ENCODE data around the gene TANGO6.

The TANGO6 gene

GRCh38 chr16:68907781-68908181 is 64.5 kb downstream of the TANGO6 start:
- Mint-ChIP-seq H3K4me1 (ENCODE audit: low read depth) (no peaks in the 10 kb centered on the region), H3K9me3 (no peaks in the 10 kb centered on the region), H3K4me3 (no peak overlapping the region), H3K27me3 (no peaks in the 10 kb centered on the region), H3K36me3 (ENCODE audit: low read depth) (peaks cover 64% of the 10 kb centered on the region), H3K27ac (no peak overlapping the region)
- intact Hi-C loops (cut with micrococcal nuclease) = no loop called here

- Mint-ChIP-seq H3K27me3 (no peaks in the 10 kb centered on the region), H3K27ac (no peak overlapping the region), H3K36me3 (ENCODE audit: low read depth) (peaks cover 59% of the 10 kb centered on the region), H3K9me3 (no peaks in the 10 kb centered on the region), H3K4me3 (no peak overlapping the region), H3K4me1 (ENCODE audit: low read depth) (no peaks in the 10 kb centered on the region)
- intact Hi-C loops (cut with micrococcal nuclease) = no loop called here
Observed at GRCh38 chr16:68909099-68909733, 65.9 kb downstream of the TANGO6 start.

DNA sequence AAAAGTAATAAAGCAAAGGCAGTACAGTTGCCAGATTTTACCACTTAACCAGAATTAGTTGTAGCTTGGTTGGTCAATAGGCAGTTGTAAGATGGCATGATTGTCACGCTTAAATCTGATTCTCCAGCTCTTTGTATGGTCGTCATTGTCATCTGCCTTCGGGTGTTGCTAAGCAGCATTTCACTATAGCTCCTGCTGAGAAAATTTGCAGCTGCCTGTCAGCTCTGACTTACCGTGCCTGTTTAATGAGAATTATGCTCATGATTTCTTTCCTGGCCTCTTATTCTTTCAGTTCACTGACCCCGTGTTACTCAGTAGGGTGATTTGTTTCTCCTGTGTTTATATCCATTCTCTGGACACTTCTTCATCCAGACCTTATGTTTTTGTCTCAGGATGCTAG is 66.7 kb downstream of the TANGO6 start:
- Mint-ChIP-seq H3K4me1 (ENCODE audit: low read depth) (no peaks in the 10 kb centered on the region), H3K4me3 (no peak overlapping the region), H3K36me3 (ENCODE audit: low read depth) (peaks cover 67% of the 10 kb centered on the region), H3K27me3 (no peaks in the 10 kb centered on the region), H3K9me3 (no peaks in the 10 kb centered on the region), H3K27ac (no peak overlapping the region)
- intact Hi-C loops (cut with micrococcal nuclease) = no loop called here

DNA sequence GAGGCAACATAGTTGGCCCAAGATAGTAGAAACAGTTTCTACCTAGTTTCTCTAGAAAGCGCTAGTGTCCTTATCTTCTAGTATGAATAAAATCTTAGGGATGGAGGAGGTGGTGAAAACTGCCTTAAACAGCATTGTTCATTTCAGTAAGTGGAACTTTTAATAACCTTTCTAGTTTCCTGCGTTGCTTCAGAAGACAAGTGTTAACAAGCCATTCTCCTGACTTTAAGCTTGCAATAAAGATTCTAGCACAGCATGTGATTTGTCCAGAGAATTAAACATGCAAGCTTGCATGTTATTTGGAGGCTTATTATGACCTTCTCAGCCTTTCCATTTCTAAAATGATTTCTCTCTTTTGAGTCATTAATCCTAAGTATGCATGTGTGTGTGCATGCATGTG is 72.3 kb downstream of the TANGO6 start:
- Mint-ChIP-seq H3K36me3 (ENCODE audit: low read depth) (peaks cover 71% of the 10 kb centered on the region), H3K4me1 (ENCODE audit: low read depth) (no peaks in the 10 kb centered on the region), H3K9me3 (no peaks in the 10 kb centered on the region), H3K27me3 (no peaks in the 10 kb centered on the region), H3K27ac (no peak overlapping the region), H3K4me3 (no peak overlapping the region)
- intact Hi-C loops (cut with micrococcal nuclease) = no loop called here

GRCh38 chr16:68917541-68917940 is 74.2 kb downstream of the TANGO6 start:
- H3K9me3 Mint-ChIP-seq = no peaks in the 10 kb centered on the region
- no peaks in the 10 kb centered on the region for H3K4me1 Mint-ChIP-seq (ENCODE audit: low read depth)
- no peaks in the 10 kb centered on the region for H3K27me3 Mint-ChIP-seq
- intact Hi-C loops (cut with micrococcal nuclease) = no loop called here
- H3K27ac Mint-ChIP-seq = no peak overlapping the region
- peaks cover 82% of the 10 kb centered on the region for H3K36me3 Mint-ChIP-seq (ENCODE audit: low read depth)
- H3K4me3 Mint-ChIP-seq = no peak overlapping the region

GRCh38 chr16:68920349-68920748 is 77.0 kb downstream of the TANGO6 start:
- intact Hi-C loops (cut with micrococcal nuclease) = no loop called here
- no peaks in the 10 kb centered on the region for H3K4me1 Mint-ChIP-seq (ENCODE audit: low read depth)
- H3K27me3 Mint-ChIP-seq = no peaks in the 10 kb centered on the region
- no peaks in the 10 kb centered on the region for H3K9me3 Mint-ChIP-seq
- no peak overlapping the region for H3K27ac Mint-ChIP-seq
- H3K36me3 Mint-ChIP-seq (ENCODE audit: low read depth) = peaks cover 85% of the 10 kb centered on the region
- H3K4me3 Mint-ChIP-seq = no peak overlapping the region

GRCh38 chr16:68921637-68922036 is 78.3 kb downstream of the TANGO6 start:
- intact Hi-C loops (cut with micrococcal nuclease) = no loop called here
- no peaks in the 10 kb centered on the region for H3K9me3 Mint-ChIP-seq
- H3K27ac Mint-ChIP-seq = no peak overlapping the region
- H3K4me3 Mint-ChIP-seq = no peak overlapping the region
- no peaks in the 10 kb centered on the region for H3K4me1 Mint-ChIP-seq (ENCODE audit: low read depth)
- peaks cover 82% of the 10 kb centered on the region for H3K36me3 Mint-ChIP-seq (ENCODE audit: low read depth)
- H3K27me3 Mint-ChIP-seq = no peaks in the 10 kb centered on the region

DNA sequence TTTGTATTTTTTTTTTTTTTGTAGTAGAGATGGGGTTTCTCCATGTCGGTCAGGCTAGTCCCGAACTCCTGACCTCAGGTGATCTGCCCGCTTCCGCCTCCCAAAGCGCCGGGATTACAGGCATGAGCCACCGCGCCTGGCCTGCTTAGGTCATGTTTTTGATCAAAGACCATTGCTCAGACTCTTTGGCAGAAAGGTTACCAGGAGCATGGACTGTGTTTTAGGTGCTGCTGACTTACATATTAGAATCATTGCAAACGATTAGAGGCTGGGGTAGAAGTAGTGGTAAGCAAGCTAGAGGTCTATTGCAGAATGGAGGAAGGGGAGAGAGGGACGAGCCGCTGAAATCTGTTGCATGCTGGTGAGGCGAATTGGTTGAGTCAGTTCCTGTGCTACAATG is 79.8 kb downstream of the TANGO6 start:
- no peak overlapping the region for H3K27ac Mint-ChIP-seq

DNA sequence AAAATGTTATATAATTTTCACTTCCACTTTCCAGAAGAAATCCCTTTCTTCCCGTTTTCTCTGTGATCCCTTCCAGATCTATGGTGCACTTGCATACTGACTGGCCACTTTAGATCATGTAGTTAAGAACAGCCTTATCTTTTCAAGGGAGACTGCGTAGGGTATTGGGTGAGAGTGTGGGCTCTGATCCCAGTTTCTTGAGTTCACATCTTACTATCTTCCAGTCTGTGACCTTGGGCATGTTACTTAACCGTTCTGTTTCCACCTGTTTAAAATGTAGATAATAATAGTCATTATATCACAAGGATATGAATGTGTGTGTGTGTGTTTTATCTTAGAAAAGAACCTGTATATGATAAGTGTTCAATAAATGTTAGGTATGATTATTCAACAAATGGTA is 83.7 kb downstream of the TANGO6 start:
- H3K36me3 Mint-ChIP-seq (ENCODE audit: low read depth) = peaks cover 83% of the 10 kb centered on the region
- H3K27ac Mint-ChIP-seq = no peak overlapping the region
- H3K27me3 Mint-ChIP-seq = no peaks in the 10 kb centered on the region
- intact Hi-C loops (cut with micrococcal nuclease) = no loop called here
- H3K4me1 Mint-ChIP-seq (ENCODE audit: low read depth) = no peaks in the 10 kb centered on the region
- no peaks in the 10 kb centered on the region for H3K9me3 Mint-ChIP-seq
- H3K4me3 Mint-ChIP-seq = no peak overlapping the region

More for the DNA sequence above, 79.8 kb downstream of the TANGO6 start:
- no peaks in the 10 kb centered on the region for H3K9me3 Mint-ChIP-seq
- intact Hi-C loops (cut with micrococcal nuclease) = no loop called here
- no peaks in the 10 kb centered on the region for H3K4me1 Mint-ChIP-seq (ENCODE audit: low read depth)
- no peak overlapping the region for H3K4me3 Mint-ChIP-seq
- peaks cover 81% of the 10 kb centered on the region for H3K36me3 Mint-ChIP-seq (ENCODE audit: low read depth)
- H3K27me3 Mint-ChIP-seq = no peaks in the 10 kb centered on the region

DNA sequence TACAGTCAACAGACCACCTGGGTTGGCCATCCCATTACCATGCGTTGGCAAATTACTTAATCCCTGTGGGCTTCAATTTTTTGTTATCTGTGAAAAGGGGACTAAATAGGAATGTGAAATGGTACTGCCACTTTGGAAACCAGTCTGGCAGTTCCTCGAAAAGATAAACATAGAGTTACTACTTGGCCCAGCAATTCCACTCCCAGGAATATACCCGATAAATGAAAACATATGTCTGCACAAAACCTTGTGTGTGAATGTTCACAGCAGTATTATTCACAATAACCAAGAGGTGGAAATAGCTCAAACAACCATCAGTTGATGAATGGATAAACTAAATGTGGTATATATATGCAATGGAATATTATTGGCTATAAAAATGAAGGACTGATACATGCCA is 87.9 kb downstream of the TANGO6 start:
- H3K36me3 Mint-ChIP-seq (ENCODE audit: low read depth) = peaks cover 83% of the 10 kb centered on the region
- H3K27me3 Mint-ChIP-seq = no peaks in the 10 kb centered on the region
- intact Hi-C loops (cut with micrococcal nuclease) = no loop called here
- no peak overlapping the region for H3K27ac Mint-ChIP-seq
- no peaks in the 10 kb centered on the region for H3K4me1 Mint-ChIP-seq (ENCODE audit: low read depth)
- no peaks in the 10 kb centered on the region for H3K9me3 Mint-ChIP-seq
- no peak overlapping the region for H3K4me3 Mint-ChIP-seq

DNA sequence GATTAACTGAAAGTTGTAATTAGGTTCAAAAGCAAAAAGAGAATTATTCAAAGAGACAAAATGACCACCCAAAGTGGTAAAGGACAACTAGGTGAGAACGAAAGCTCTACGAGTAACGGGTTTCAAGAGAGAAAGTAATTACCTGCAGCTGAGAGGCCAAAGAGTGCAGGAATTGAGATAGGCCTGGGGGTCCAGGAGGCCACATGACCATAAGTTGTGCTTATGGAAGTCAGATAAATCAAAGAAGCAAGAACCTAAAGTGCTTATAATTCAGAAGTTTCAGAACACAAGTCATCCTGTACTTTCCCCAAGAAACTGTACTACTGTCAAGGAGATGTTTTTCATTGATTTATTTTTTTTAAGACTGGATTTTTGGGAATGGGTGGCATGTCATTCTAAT is 91.1 kb downstream of the TANGO6 start:
- H3K4me1 Mint-ChIP-seq (ENCODE audit: low read depth) = no peaks in the 10 kb centered on the region
- H3K4me3 Mint-ChIP-seq = no peak overlapping the region
- H3K9me3 Mint-ChIP-seq = no peaks in the 10 kb centered on the region
- intact Hi-C loops (cut with micrococcal nuclease) = no loop called here
- H3K36me3 Mint-ChIP-seq (ENCODE audit: low read depth) = peaks cover 68% of the 10 kb centered on the region
- no peaks in the 10 kb centered on the region for H3K27me3 Mint-ChIP-seq
- no peak overlapping the region for H3K27ac Mint-ChIP-seq

- no peaks in the 10 kb centered on the region for H3K27me3 Mint-ChIP-seq
- intact Hi-C loops (cut with micrococcal nuclease) = no loop called here
- H3K36me3 Mint-ChIP-seq (ENCODE audit: low read depth) = peaks cover 64% of the 10 kb centered on the region
- no peaks in the 10 kb centered on the region for H3K9me3 Mint-ChIP-seq
- no peak overlapping the region for H3K27ac Mint-ChIP-seq
- no peak overlapping the region for H3K4me3 Mint-ChIP-seq
- no peaks in the 10 kb centered on the region for H3K4me1 Mint-ChIP-seq (ENCODE audit: low read depth)
Observed at GRCh38 chr16:68935008-68935407, 91.7 kb downstream of the TANGO6 start.

DNA sequence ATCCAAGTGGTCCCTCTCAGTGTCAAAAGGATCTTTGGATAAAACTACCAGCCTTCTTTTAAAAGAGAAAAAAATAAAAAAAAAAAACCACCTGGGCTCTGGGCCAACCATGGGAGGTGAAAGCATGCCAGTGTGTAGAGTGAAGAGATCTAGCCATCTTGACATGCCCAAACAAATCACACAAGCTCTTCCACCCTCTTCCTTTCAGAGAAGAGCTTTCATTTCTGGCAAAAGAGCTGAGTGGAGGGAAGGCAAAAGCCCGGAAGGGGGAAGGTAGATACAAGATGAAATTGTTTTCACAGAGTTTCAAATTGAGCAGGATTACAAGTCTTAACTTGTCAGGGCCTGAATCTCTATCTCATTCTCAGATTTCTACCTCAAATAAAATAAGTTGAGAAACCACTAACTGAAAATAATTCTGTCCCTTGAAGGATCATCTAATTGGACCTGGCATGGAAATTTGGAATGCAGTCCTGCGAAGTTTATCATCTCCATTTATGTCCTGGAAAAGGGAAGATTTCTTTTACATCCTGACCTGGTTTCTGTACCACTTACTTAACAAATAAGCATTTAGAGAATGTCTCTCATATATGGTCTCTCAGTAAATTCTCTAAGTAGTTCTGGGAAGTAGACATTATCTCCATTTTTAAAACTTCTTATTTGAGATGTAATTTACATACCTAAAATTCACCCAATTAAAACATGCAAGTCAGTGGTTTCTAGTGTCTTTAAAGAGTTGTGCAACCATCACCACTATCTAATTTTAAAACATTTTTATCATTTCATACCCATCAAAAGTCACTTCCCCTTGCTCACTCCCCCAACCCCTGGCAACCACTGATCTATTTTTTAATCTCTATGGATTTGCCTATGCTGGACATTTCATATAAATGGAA is 93.7 kb downstream of the TANGO6 start:
- Mint-ChIP-seq H3K27ac (no peak overlapping the region), H3K36me3 (ENCODE audit: low read depth) (peaks cover 56% of the 10 kb centered on the region), H3K4me3 (no peak overlapping the region), H3K27me3 (no peaks in the 10 kb centered on the region), H3K4me1 (ENCODE audit: low read depth) (no peaks in the 10 kb centered on the region), H3K9me3 (no peaks in the 10 kb centered on the region)
- intact Hi-C loops (cut with micrococcal nuclease) = no loop called here

DNA sequence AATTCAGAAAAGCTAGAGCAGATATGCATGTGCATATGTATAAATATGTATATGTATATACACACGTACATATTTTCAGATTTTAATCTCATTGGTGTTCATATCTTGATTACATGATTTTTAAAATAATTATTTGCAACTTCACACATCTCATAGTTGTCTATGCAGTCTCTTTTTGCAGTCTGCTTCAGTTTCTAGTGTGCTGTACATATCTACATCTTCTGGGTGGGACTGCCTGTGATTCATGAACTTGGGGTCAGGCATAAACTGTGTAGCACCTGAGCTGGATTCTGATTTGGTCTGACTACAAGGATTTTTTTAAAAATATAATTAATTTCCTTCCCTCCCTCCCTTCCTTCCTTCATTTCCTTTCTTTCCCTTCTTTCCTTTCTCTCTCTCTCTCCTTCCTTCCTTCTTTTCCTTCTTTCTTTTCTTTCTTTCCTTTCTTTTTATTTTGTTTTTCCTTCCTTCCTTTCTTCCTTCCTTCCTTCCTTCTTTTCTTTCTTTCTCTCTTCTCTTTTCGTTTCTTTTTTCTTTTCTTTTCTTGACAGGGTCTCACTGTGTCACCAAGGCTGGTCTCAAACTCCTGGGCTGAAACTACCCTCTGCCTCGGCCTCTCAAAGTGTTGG is 96.5 kb downstream of the TANGO6 start:
- Mint-ChIP-seq H3K4me1 (ENCODE audit: low read depth) (no peaks in the 10 kb centered on the region), H3K4me3 (no peak overlapping the region), H3K27me3 (no peaks in the 10 kb centered on the region), H3K36me3 (ENCODE audit: low read depth) (peaks cover 52% of the 10 kb centered on the region), H3K9me3 (peaks cover 13% of the 10 kb centered on the region), H3K27ac (no peak overlapping the region)
- intact Hi-C loops (cut with micrococcal nuclease) = no loop called here

Measured in dendritic cell treated with granulocyte-macrophage colony-stimulating factor and Interleukin-4, amounts not matched to agents 40 ng/mL and 50 ng/mL, for 4 days (primary cell).